ENCODE results near the gene LIPC.

Gene LIPC

DNA sequence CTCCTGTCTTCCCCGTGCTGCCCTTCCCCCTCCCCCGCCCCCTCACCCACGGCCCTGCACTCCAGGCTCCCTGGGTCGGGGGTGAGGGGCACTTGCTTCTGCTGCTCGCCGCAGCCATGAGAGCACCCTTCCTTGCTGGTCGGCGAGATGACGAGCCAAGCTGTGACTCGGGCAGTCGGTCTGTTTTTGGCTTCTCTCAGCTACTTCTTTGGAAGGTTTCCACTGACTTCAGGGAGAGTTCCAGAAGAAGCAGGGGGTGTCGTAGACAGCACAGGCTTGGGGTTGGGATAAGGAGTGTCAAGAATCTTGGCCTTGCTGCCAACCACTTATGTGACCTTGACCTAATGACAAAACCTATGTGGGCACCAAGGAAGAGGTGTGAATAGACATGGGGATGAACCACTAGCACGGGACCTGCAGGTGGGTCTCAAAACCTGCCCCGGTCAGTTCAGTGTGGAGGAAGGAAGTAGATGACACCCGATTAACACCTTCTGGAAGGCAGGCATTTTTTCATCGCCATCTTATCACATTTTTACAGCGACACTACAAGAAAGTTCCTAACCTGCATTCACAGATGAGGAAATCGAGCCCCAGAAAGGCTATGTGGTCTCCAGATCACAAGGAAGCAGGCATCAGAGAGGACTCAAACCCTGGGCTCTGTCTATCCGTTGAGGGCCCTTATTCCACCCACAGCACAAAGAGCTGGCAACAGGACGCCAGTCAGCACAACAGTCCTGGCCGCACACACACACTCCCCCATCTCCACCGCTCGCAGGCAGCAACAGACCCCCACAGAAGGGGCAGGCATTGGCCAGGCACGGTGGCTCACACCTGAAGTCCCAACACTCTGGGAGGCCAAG lies 120.9 kb downstream of the LIPC start:
- ATAC-seq (ENCODE audit: insufficient read depth, low read depth) (no peak), DNase-seq (no peak)
- Histone ChIP-seq H3K27me3 (ENCODE audit: insufficient read depth, low read length, poor library complexity) (no peaks in the 10 kb centered on the region), H3K4me3 (ENCODE audit: low read depth in 1 of 2, low read length in 2 of 2) (no peak overlapping the region), H3K9ac (ENCODE audit: low read depth, low read length) (no peak overlapping the region), H4K20me1 (ENCODE audit: insufficient read depth, low read length) (no peaks in the 10 kb centered on the region), H3K36me3 (ENCODE audit: insufficient read depth, low read length) (no peaks in the 10 kb centered on the region), H3K4me1 (ENCODE audit: insufficient read depth, low read length) (peaks cover 17% of the 10 kb centered on the region), H3K79me2 (ENCODE audit: insufficient read depth, low read length) (no peaks in the 10 kb centered on the region), H2AFZ (ENCODE audit: low read depth, low read length) (no peak overlapping the region), H3K9me3 (ENCODE audit: insufficient read depth, low read length, severe bottlenecking) (no peaks in the 10 kb centered on the region), H3K4me2 (ENCODE audit: insufficient read depth, low read length) (no peak overlapping the region), H3K27ac (ENCODE audit: low read length) (no peak overlapping the region)
- TF ChIP-seq EZH2 (IDR thresholded peaks at IDR 0.05; ENCODE audit: borderline replicate concordance, low read depth, low read length, severe bottlenecking): no peak
- TF ChIP-seq, protein P1, sequence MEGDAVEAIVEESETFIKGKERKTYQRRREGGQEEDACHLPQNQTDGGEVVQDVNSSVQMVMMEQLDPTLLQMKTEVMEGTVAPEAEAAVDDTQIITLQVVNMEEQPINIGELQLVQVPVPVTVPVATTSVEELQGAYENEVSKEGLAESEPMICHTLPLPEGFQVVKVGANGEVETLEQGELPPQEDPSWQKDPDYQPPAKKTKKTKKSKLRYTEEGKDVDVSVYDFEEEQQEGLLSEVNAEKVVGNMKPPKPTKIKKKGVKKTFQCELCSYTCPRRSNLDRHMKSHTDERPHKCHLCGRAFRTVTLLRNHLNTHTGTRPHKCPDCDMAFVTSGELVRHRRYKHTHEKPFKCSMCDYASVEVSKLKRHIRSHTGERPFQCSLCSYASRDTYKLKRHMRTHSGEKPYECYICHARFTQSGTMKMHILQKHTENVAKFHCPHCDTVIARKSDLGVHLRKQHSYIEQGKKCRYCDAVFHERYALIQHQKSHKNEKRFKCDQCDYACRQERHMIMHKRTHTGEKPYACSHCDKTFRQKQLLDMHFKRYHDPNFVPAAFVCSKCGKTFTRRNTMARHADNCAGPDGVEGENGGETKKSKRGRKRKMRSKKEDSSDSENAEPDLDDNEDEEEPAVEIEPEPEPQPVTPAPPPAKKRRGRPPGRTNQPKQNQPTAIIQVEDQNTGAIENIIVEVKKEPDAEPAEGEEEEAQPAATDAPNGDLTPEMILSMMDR (IDR thresholded peaks at IDR 0.05; ENCODE audit: borderline replicate concordance, extremely low read depth, low read length, poor library complexity, severe bottlenecking): no peak

DNA sequence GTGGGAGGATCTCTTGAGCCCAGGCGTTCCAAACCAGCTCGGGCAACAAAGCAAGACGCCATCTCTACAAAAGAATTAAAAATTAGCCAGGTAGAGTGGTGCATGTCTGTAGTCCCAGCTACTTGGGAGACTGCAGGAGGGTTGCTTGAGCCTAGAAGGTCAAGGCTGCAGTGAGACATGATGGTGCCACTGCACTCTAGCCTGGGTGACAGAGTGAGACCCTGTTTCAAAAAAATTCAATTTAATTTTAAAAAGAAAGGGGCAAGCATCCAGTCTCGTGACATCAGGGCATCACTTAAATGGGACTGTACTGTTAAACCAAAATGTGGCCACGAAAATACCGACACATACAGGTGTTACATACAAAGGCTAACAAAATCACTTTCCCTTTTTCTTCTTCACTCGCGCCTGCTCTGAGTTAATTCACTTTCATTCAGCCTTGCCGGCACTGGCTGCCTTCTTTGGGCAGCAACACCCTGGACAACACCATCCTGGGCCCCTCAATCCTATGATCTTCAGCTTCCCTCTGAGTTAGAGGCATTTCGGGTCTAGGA lies 121.7 kb downstream of the LIPC start:
- no peaks in the 10 kb centered on the region for H3K9me3 ChIP-seq (ENCODE audit: insufficient read depth, low read length, severe bottlenecking)
- no peaks in the 10 kb centered on the region for H4K20me1 ChIP-seq (ENCODE audit: insufficient read depth, low read length)
- no peak overlapping the region for H3K9ac ChIP-seq (ENCODE audit: low read depth, low read length)
- no peaks in the 10 kb centered on the region for H3K27me3 ChIP-seq (ENCODE audit: insufficient read depth, low read length, poor library complexity)
- H2AFZ ChIP-seq (ENCODE audit: low read depth, low read length): no peak overlapping the region
- H3K4me2 ChIP-seq (ENCODE audit: insufficient read depth, low read length): no peak overlapping the region
- H3K27ac ChIP-seq (ENCODE audit: low read length): no peak overlapping the region
- no peak for ATAC-seq (ENCODE audit: insufficient read depth, low read depth)
- no peaks in the 10 kb centered on the region for H3K79me2 ChIP-seq (ENCODE audit: insufficient read depth, low read length)
- H3K4me3 ChIP-seq (ENCODE audit: low read depth in 1 of 2, low read length in 2 of 2): no peak overlapping the region
- no peaks in the 10 kb centered on the region for H3K36me3 ChIP-seq (ENCODE audit: insufficient read depth, low read length)
- peaks cover 17% of the 10 kb centered on the region for H3K4me1 ChIP-seq (ENCODE audit: insufficient read depth, low read length)
- no peak for DNase-seq
- TF ChIP-seq, protein P1 (IDR thresholded peaks at IDR 0.05; ENCODE audit: borderline replicate concordance, extremely low read depth, low read length, poor library complexity, severe bottlenecking): no peak
- no peak for TF ChIP-seq EZH2 (IDR thresholded peaks at IDR 0.05; ENCODE audit: borderline replicate concordance, low read depth, low read length, severe bottlenecking)

DNA sequence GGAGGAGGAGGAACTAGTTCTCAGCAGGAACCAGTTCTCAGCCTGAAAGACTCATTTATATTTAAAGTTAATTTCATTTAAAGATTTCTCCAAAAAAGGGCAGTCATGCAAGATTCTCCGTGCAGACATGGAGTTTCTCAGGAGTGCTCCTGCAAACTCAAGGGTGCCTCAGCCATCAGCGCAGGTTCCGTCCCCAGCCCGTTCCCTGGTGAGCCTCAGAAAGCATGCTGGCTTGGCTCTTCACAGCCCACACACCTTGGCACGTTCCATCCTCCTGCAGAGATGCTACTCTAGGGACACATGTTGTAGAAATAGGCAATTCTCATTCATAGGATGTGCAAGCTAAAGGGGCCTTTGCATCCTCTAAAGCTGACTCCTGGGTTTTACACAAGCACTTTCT lies 123.0 kb downstream of the LIPC start:
- Histone ChIP-seq H3K79me2 (ENCODE audit: insufficient read depth, low read length) (no peaks in the 10 kb centered on the region), H3K36me3 (ENCODE audit: insufficient read depth, low read length) (no peaks in the 10 kb centered on the region), H3K9ac (ENCODE audit: low read depth, low read length) (no peak overlapping the region), H3K4me3 (ENCODE audit: low read depth in 1 of 2, low read length in 2 of 2) (no peak overlapping the region), H4K20me1 (ENCODE audit: insufficient read depth, low read length) (no peaks in the 10 kb centered on the region), H3K27me3 (ENCODE audit: insufficient read depth, low read length, poor library complexity) (no peaks in the 10 kb centered on the region), H2AFZ (ENCODE audit: low read depth, low read length) (no peak overlapping the region), H3K4me2 (ENCODE audit: insufficient read depth, low read length) (no peak overlapping the region), H3K4me1 (ENCODE audit: insufficient read depth, low read length) (peaks cover 17% of the 10 kb centered on the region), H3K27ac (ENCODE audit: low read length) (no peak overlapping the region), H3K9me3 (ENCODE audit: insufficient read depth, low read length, severe bottlenecking) (no peaks in the 10 kb centered on the region)
- TF ChIP-seq EZH2 (IDR thresholded peaks at IDR 0.05; ENCODE audit: borderline replicate concordance, low read depth, low read length, severe bottlenecking): no peak
- TF ChIP-seq, protein P1 (IDR thresholded peaks at IDR 0.05; ENCODE audit: borderline replicate concordance, extremely low read depth, low read length, poor library complexity, severe bottlenecking): no peak
- DNase-seq: no peak
- no peak for ATAC-seq (ENCODE audit: insufficient read depth, low read depth)

Measured in DND-41 (cell line).